ENCODE data around the gene ZBP1. TPM values are rescaled to one million over a fixed set of nuclear protein-coding genes. Genes with fewer than 3 reads are reported as not detected.

The ZBP1 gene
- total RNA-seq (2014; rRNA removed; shearing (Covaris generic)), result 3.0 and 5.2 TPM in 2 replicates

- peak; percentile 44 for DNase-seq (ENCODE audit: low read depth)
Measured at GRCh38 chr20:57620274-57620990, at the start of gene ZBP1. Gene ZBP1 (minus strand): TSS chr20:57620426. CDS start chr20:57620295, 131 bp downstream.

GRCh38 chr20:57669632-57670031, 49.4 kb upstream of the ZBP1 start:
- DNase-seq (ENCODE audit: low read depth), result no peak

- no peak for DNase-seq (ENCODE audit: low read depth)
Measured at GRCh38 chr20:57667924-57668782, 47.9 kb upstream of the ZBP1 start.

- DNase-seq (ENCODE audit: low read depth), result no peak
Measured at GRCh38 chr20:57667388-57667787, 47.2 kb upstream of the ZBP1 start.

GRCh38 chr20:57666834-57667157, 46.6 kb upstream of the ZBP1 start:
- no peak for DNase-seq (ENCODE audit: low read depth)

- DNase-seq (ENCODE audit: low read depth), result no peak
Measured at GRCh38 chr20:57666106-57666833, 46.0 kb upstream of the ZBP1 start.

- DNase-seq (ENCODE audit: low read depth), result no peak
Measured at GRCh38 chr20:57665589-57665971, 45.4 kb upstream of the ZBP1 start.

- DNase-seq (ENCODE audit: low read depth), result no peak
Measured at GRCh38 chr20:57664924-57665588, 44.8 kb upstream of the ZBP1 start.

GRCh38 chr20:57664476-57664875, 44.2 kb upstream of the ZBP1 start:
- no peak for DNase-seq (ENCODE audit: low read depth)

- no peak for DNase-seq (ENCODE audit: low read depth)
Measured at GRCh38 chr20:57663681-57664451, 43.6 kb upstream of the ZBP1 start.

GRCh38 chr20:57663241-57663640, 43.0 kb upstream of the ZBP1 start:
- no peak for DNase-seq (ENCODE audit: low read depth)

- no peak for DNase-seq (ENCODE audit: low read depth)
Measured at GRCh38 chr20:57662456-57663240, 42.4 kb upstream of the ZBP1 start.

- no peak for DNase-seq (ENCODE audit: low read depth)
Measured at GRCh38 chr20:57661746-57662455, 41.7 kb upstream of the ZBP1 start.

GRCh38 chr20:57660922-57661745, 40.9 kb upstream of the ZBP1 start:
- no peak for DNase-seq (ENCODE audit: low read depth)

- DNase-seq (ENCODE audit: low read depth), result no peak
Measured at GRCh38 chr20:57660181-57660921, 40.1 kb upstream of the ZBP1 start.

- DNase-seq (ENCODE audit: low read depth), result no peak
Measured at GRCh38 chr20:57659517-57660180, 39.4 kb upstream of the ZBP1 start.

- no peak for DNase-seq (ENCODE audit: low read depth)
Measured at GRCh38 chr20:57658833-57659516, 38.7 kb upstream of the ZBP1 start.
